ENCODE measurements around the gene SMCO3.

DNA sequence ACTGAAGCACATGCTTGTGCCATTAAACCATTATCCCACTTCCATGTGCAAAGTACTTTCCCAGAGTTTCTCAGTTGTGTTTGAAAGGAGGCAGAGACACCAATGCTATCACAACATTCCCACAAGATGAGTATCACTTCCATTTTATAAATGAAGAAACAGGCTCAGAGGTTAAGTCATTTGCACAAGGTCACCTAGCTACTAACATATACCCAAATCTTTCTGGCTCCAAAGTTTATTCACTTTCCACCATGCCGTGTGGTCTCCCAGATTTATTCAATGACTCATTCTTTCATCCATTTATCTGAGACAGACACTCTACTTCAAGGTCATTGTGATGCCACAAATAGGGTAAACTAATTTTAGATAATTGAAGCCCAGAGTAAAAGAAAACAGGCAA is 20.0 kb upstream of the SMCO3 start:
- TF ChIP-seq, protein P1, sequence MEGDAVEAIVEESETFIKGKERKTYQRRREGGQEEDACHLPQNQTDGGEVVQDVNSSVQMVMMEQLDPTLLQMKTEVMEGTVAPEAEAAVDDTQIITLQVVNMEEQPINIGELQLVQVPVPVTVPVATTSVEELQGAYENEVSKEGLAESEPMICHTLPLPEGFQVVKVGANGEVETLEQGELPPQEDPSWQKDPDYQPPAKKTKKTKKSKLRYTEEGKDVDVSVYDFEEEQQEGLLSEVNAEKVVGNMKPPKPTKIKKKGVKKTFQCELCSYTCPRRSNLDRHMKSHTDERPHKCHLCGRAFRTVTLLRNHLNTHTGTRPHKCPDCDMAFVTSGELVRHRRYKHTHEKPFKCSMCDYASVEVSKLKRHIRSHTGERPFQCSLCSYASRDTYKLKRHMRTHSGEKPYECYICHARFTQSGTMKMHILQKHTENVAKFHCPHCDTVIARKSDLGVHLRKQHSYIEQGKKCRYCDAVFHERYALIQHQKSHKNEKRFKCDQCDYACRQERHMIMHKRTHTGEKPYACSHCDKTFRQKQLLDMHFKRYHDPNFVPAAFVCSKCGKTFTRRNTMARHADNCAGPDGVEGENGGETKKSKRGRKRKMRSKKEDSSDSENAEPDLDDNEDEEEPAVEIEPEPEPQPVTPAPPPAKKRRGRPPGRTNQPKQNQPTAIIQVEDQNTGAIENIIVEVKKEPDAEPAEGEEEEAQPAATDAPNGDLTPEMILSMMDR (IDR thresholded peaks at IDR 0.05): no peak
- no peak for TF ChIP-seq POLR2A (IDR thresholded peaks at IDR 0.05)
